Measurements from ENCODE around the gene DTX3. TPM values are rescaled to one million over a fixed set of nuclear protein-coding genes. Genes with fewer than 3 reads are reported as not detected.

The DTX3 gene
- total and polyA plus RNA-seq, 2 of the 13 experiments (the other 11 are each of a cell fraction or from before 2014, with no cell fraction given), result 9.0 to 27.2 TPM

GRCh38 chr12:57611108-57611826 is 6.6 kb downstream of the DTX3 start, which contains the start of gene ARHGEF25 (continued):
- TF ChIP-seq ZBTB10 (CRISPR knock-in tag; IDR thresholded peaks at IDR 0.05; ENCODE audit: borderline replicate concordance) (peak; percentile 55; the same call in 1 of the 2 replicates), HMGXB4 (CRISPR knock-in tag; IDR thresholded peaks at IDR 0.05; ENCODE audit: borderline replicate concordance in 1 of 2, low read depth in 1 of 2) (peak in 1 of 2 experiments; percentile 56; a peak in 1 of 4 replicates), ZFY (CRISPR knock-in tag; IDR thresholded peaks at IDR 0.05) (peak; percentile 93), ZUFSP (CRISPR knock-in tag; IDR thresholded peaks at IDR 0.05; ENCODE audit: borderline replicate concordance) (no peak), BRF2 (CRISPR knock-in tag; IDR thresholded peaks at IDR 0.05) (no peak), ELF3 (CRISPR knock-in tag; IDR thresholded peaks at IDR 0.05) (0 out of 2 replicates have a peak, but pooled peaks have one; percentile 22), NR2C2 (CRISPR knock-in tag; IDR thresholded peaks at IDR 0.05; ENCODE audit: borderline replicate concordance) (no peak), SPEN (CRISPR knock-in tag; IDR thresholded peaks at IDR 0.05; ENCODE audit: low read depth) (peak; percentile 79), ZNF460 (CRISPR knock-in tag; IDR thresholded peaks at IDR 0.05; ENCODE audit: borderline replicate concordance) (no peak), ZNF136 (CRISPR knock-in tag; IDR thresholded peaks at IDR 0.05; ENCODE audit: low read depth) (0 out of 2 replicates have a peak, but pooled peaks have one; percentile 32), SP2 (CRISPR knock-in tag; IDR thresholded peaks at IDR 0.05) (peak; percentile 26; the same call in 1 of the 2 replicates), HMG20A (CRISPR knock-in tag; IDR thresholded peaks at IDR 0.05; ENCODE audit: borderline replicate concordance) (no peak), SMAD1 (CRISPR knock-in tag; IDR thresholded peaks at IDR 0.05; ENCODE audit: borderline replicate concordance, low read depth) (0 out of 2 replicates have a peak, but pooled peaks have one; percentile 45), NR0B2 (CRISPR knock-in tag; IDR thresholded peaks at IDR 0.05) (peak; percentile 53; the same call in 1 of the 2 replicates), SALL1 (CRISPR knock-in tag; IDR thresholded peaks at IDR 0.05) (peak; percentile 61), ZNF703 (CRISPR knock-in tag; IDR thresholded peaks at IDR 0.05; ENCODE audit: borderline replicate concordance) (no peak), KMT2B (CRISPR knock-in tag; IDR thresholded peaks at IDR 0.05) (no peak), ZNF263 (CRISPR knock-in tag; IDR thresholded peaks at IDR 0.05) (0 out of 2 replicates have a peak, but pooled peaks have one; percentile 39), HNF4A (CRISPR knock-in tag; IDR thresholded peaks at IDR 0.05) (peak; percentile 45; the same call in 1 of the 2 replicates), ATF7-NPFF (CRISPR knock-in tag; IDR thresholded peaks at IDR 0.05; ENCODE audit: low read depth) (no peak)

All from HepG2 (cell line).